Epidermal melanocyte (primary cell): ENCODE results near the gene CEP57.
"Not testable (repeated sequence)": the region's sequence is repeated elsewhere in the genome, so short reads cannot be mapped to it uniquely, and the experiment has no call there.

Experiments
- DNase-seq: peaks from one replicate; pipeline ENCODE4 v3.0.0; 2011; ENCODE audit warnings: low spot score; ENCODE audit not compliant: insufficient read length

The CEP57 gene

GRCh38 chr11:95796501-95796900 lies 6.2 kb downstream of the CEP57 start:
- no peak for DNase-seq

GRCh38 chr11:95799546-95799945 lies 9.2 kb downstream of the CEP57 start:
- no peak for DNase-seq

- no peak for DNase-seq
Observed at GRCh38 chr11:95800438-95800837, 10.1 kb downstream of the CEP57 start.

GRCh38 chr11:95802806-95803205 lies 12.5 kb downstream of the CEP57 start:
- no peak for DNase-seq

- DNase-seq = no peak
Observed at GRCh38 chr11:95803973-95804372, 13.7 kb downstream of the CEP57 start.

- no peak for DNase-seq
Observed at GRCh38 chr11:95805869-95806268, 15.6 kb downstream of the CEP57 start.

- DNase-seq = not testable (repeated sequence)
Observed at GRCh38 chr11:95806464-95806863, 16.2 kb downstream of the CEP57 start.

GRCh38 chr11:95811052-95811451 lies 20.8 kb downstream of the CEP57 start:
- DNase-seq = not testable (repeated sequence)

- DNase-seq = no peak
Observed at GRCh38 chr11:95816037-95816436, 25.7 kb downstream of the CEP57 start.

- no peak for DNase-seq
Observed at GRCh38 chr11:95821640-95822039, 31.3 kb downstream of the CEP57 start.

- DNase-seq = no peak
Observed at GRCh38 chr11:95827696-95828095, 37.4 kb downstream of the CEP57 start.

- DNase-seq = no peak
Observed at GRCh38 chr11:95829580-95830259, 39.4 kb downstream of the CEP57 start.

- no peak for DNase-seq
Observed at GRCh38 chr11:95831198-95831883, 41.0 kb downstream of the CEP57 start.

GRCh38 chr11:95832763-95833162 lies 42.5 kb downstream of the CEP57 start:
- DNase-seq = no peak

GRCh38 chr11:95833378-95833777 lies 43.1 kb downstream of the CEP57 start:
- DNase-seq = no peak

- no peak for DNase-seq
Observed at GRCh38 chr11:95835351-95835750, 45.1 kb downstream of the CEP57 start.

- DNase-seq = peak; percentile 62
Observed at GRCh38 chr11:95835768-95836488, 45.6 kb downstream of the CEP57 start.

GRCh38 chr11:95845167-95845566 lies 54.9 kb downstream of the CEP57 start:
- DNase-seq = no peak

GRCh38 chr11:95849087-95849825 lies 59.0 kb downstream of the CEP57 start:
- DNase-seq = peak; percentile 16

GRCh38 chr11:95850137-95850536 lies 59.8 kb downstream of the CEP57 start:
- no peak for DNase-seq

GRCh38 chr11:95853138-95853537 lies 62.8 kb downstream of the CEP57 start:
- DNase-seq = no peak

GRCh38 chr11:95853862-95854261 lies 63.6 kb downstream of the CEP57 start:
- DNase-seq = no peak
